HG03521 (cell line): ENCODE results near the gene ZNF469.

ENCODE experiments used
- ATAC-seq: cut with Tn5 transposase; IDR thresholded peaks from one replicate; pipeline ENCODE4 v1.9.1; 2021; ENCODE audit warnings: mild to moderate bottlenecking, moderate library complexity; ENCODE audit not compliant: unreplicated experiment

The ZNF469 gene

GRCh38 chr16:88382491-88383400 lies at the start of gene ZNF469:
Gene ZNF469 (plus strand): TSS chr16:88382959. CDS start chr16:88427471, 44,512 bp downstream.
- ATAC-seq: no peak

- ATAC-seq: no peak
Observed at GRCh38 chr16:88333848-88334777, 48.6 kb upstream of the ZNF469 start.

- ATAC-seq: no peak
Observed at GRCh38 chr16:88334778-88335720, 47.7 kb upstream of the ZNF469 start.

GRCh38 chr16:88337021-88337420 lies 45.7 kb upstream of the ZNF469 start:
- no peak for ATAC-seq

- no peak for ATAC-seq
Observed at GRCh38 chr16:88337538-88337937, 45.2 kb upstream of the ZNF469 start.

- ATAC-seq: no peak
Observed at GRCh38 chr16:88338111-88338510, 44.6 kb upstream of the ZNF469 start.

GRCh38 chr16:88338896-88339295 lies 43.9 kb upstream of the ZNF469 start:
- no peak for ATAC-seq

- ATAC-seq: no peak
Observed at GRCh38 chr16:88339930-88340754, 42.6 kb upstream of the ZNF469 start.

- ATAC-seq: no peak
Observed at GRCh38 chr16:88340755-88341150, 42.0 kb upstream of the ZNF469 start.

GRCh38 chr16:88341551-88342290 lies 41.0 kb upstream of the ZNF469 start:
- no peak for ATAC-seq

GRCh38 chr16:88342491-88342890 lies 40.3 kb upstream of the ZNF469 start:
- ATAC-seq: no peak

- no peak for ATAC-seq
Observed at GRCh38 chr16:88343271-88343791, 39.4 kb upstream of the ZNF469 start.

- ATAC-seq: no peak
Observed at GRCh38 chr16:88344411-88345030, 38.2 kb upstream of the ZNF469 start.

GRCh38 chr16:88345031-88345720 lies 37.6 kb upstream of the ZNF469 start:
- ATAC-seq: no peak

- no peak for ATAC-seq
Observed at GRCh38 chr16:88345721-88346560, 36.8 kb upstream of the ZNF469 start.

GRCh38 chr16:88346680-88347505 lies 35.9 kb upstream of the ZNF469 start:
- ATAC-seq: no peak
